ENCODE data around the gene RRM2. TPM values are rescaled to one million over a fixed set of nuclear protein-coding genes. Genes with fewer than 3 reads are reported as not detected.

RRM2 gene
- total and polyA plus RNA-seq, 9 donors, result 0.24 to 4.6 (median 1.3) TPM; not detected in 2

- Histone ChIP-seq H3K9me3 (no peaks in the 10 kb centered on the region), H3K4me1 (ENCODE audit: insufficient read depth) (peaks cover 10% of the 10 kb centered on the region), H3K36me3 (no peaks in the 10 kb centered on the region), H3K27me3 (no peaks in the 10 kb centered on the region), H3K27ac (no peak overlapping the region), H3K4me3 (no peak overlapping the region)
- no peak for DNase-seq
- no peak for TF ChIP-seq CTCF (IDR thresholded peaks at IDR 0.05)
- TF ChIP-seq EP300 (IDR thresholded peaks at IDR 0.05), result no peak
- no peak for TF ChIP-seq POLR2A (IDR thresholded peaks at IDR 0.05)
- intact Hi-C loops (cut with DNase I), result no loop called here
These were observed 25.7 kb downstream of the RRM2 start for GRCh38 chr2:10148268-10148667.

GRCh38 chr2:10149635-10150034 is 27.1 kb downstream of the RRM2 start:
- intact Hi-C loops (cut with DNase I), result no loop called here

GRCh38 chr2:10150436-10150835 is 27.9 kb downstream of the RRM2 start:
- no peaks in the 10 kb centered on the region for H3K36me3 ChIP-seq
- DNase-seq, result no peak
- no peaks in the 10 kb centered on the region for H3K4me1 ChIP-seq (ENCODE audit: insufficient read depth)
- no peak overlapping the region for H3K27ac ChIP-seq
- 93 to 95% (median 95%) methylated on average over 5 of the region's 5 CpGs for WGBS, 3 donors
- intact Hi-C loops (cut with DNase I), result no loop called here
- TF ChIP-seq EP300 (IDR thresholded peaks at IDR 0.05) (no peak), POLR2A (IDR thresholded peaks at IDR 0.05) (no peak), CTCF (IDR thresholded peaks at IDR 0.05) (no peak)
- no peaks in the 10 kb centered on the region for H3K27me3 ChIP-seq
- H3K4me3 ChIP-seq, result no peak overlapping the region
- H3K9me3 ChIP-seq, result no peaks in the 10 kb centered on the region

More at GRCh38 chr2:10149635-10150034, 27.1 kb downstream of the RRM2 start:
- TF ChIP-seq POLR2A (IDR thresholded peaks at IDR 0.05), result no peak
- TF ChIP-seq CTCF (IDR thresholded peaks at IDR 0.05), result no peak
- TF ChIP-seq EP300 (IDR thresholded peaks at IDR 0.05), result no peak
- 67 to 78% (median 69%) methylated on average over 3 of the region's 3 CpGs for WGBS, 3 donors
- Histone ChIP-seq H3K27ac (no peak overlapping the region), H3K4me1 (ENCODE audit: insufficient read depth) (peaks cover 4% of the 10 kb centered on the region), H3K36me3 (no peaks in the 10 kb centered on the region), H3K9me3 (no peaks in the 10 kb centered on the region), H3K27me3 (no peaks in the 10 kb centered on the region), H3K4me3 (no peak overlapping the region)
- no peak for DNase-seq

- Histone ChIP-seq H3K9me3 (no peaks in the 10 kb centered on the region), H3K36me3 (no peaks in the 10 kb centered on the region), H3K27me3 (no peaks in the 10 kb centered on the region), H3K27ac (no peak overlapping the region), H3K4me3 (no peak overlapping the region), H3K4me1 (ENCODE audit: insufficient read depth) (no peaks in the 10 kb centered on the region)
- intact Hi-C loops (cut with DNase I), result no loop called here
- DNase-seq, result no peak
- WGBS, 3 donors, result 98 to 99% (median 98%) methylated on average over 5 of the region's 5 CpGs
- TF ChIP-seq POLR2A (IDR thresholded peaks at IDR 0.05) (no peak), CTCF (IDR thresholded peaks at IDR 0.05) (no peak), EP300 (IDR thresholded peaks at IDR 0.05) (no peak)
These were observed 28.9 kb downstream of the RRM2 start for GRCh38 chr2:10151462-10151861.

GRCh38 chr2:10157293-10157692 is 34.8 kb downstream of the RRM2 start:
- Histone ChIP-seq H3K27me3 (no peaks in the 10 kb centered on the region), H3K4me3 (no peak overlapping the region), H3K27ac (no peak overlapping the region), H3K9me3 (no peaks in the 10 kb centered on the region), H3K36me3 (no peaks in the 10 kb centered on the region), H3K4me1 (ENCODE audit: insufficient read depth) (no peaks in the 10 kb centered on the region)
- intact Hi-C loops (cut with DNase I), result no loop called here
- TF ChIP-seq POLR2A (IDR thresholded peaks at IDR 0.05) (no peak), EP300 (IDR thresholded peaks at IDR 0.05) (no peak), CTCF (IDR thresholded peaks at IDR 0.05) (no peak)
- no peak for DNase-seq
- WGBS, 3 donors, result 88 to 92% (median 91%) methylated on average over 4 of the region's 4 CpGs

Data from ovary (tissue), 9 donors.